H54 (cell line): ENCODE measurements around the gene C22orf39.
"Not testable (repeated sequence)": the region's sequence is repeated elsewhere in the genome, so short reads cannot be mapped to it uniquely, and the experiment has no call there.

Experiments
- DNase-seq: peaks from one replicate; pipeline ENCODE4 v3.0.0; 2011; ENCODE audit warnings: low spot score, mixed read lengths; ENCODE audit not compliant: insufficient read length
- FAIRE-seq: peaks from 3 replicates; lab custom pipeline; 2011; peaks lifted over from hg19 to GRCh38; lab: Jason Lieb, UNC
- POLR2A ChIP-seq: IDR thresholded peaks from 2 replicates; pipeline ENCODE4 v1.6.1; 2011; ENCODE audit warnings: low read depth, mild to moderate bottlenecking, low read length

Gene C22orf39

GRCh38 chr22:19438298-19438697 is 9.2 kb downstream of the C22orf39 start:
- FAIRE-seq (no peak), DNase-seq (no peak)
- no peak for TF ChIP-seq POLR2A

- FAIRE-seq, DNase-seq: not testable (repeated sequence)
These were observed 10.9 kb downstream of the C22orf39 start for GRCh38 chr22:19436444-19437161.

GRCh38 chr22:19434829-19435580 is 12.5 kb downstream of the C22orf39 start:
- TF ChIP-seq POLR2A, result no peak
- no peak for FAIRE-seq
- DNase-seq, result no peak

- no peak for TF ChIP-seq POLR2A
- DNase-seq (no peak), FAIRE-seq (no peak)
These were observed 13.1 kb downstream of the C22orf39 start for GRCh38 chr22:19434401-19434800.

GRCh38 chr22:19432133-19432851 is 15.2 kb downstream of the C22orf39 start, which contains the start of gene MRPL40:
Gene MRPL40 (plus strand): TSS chr22:19432545. CDS start chr22:19432555, 10 bp downstream.
- peak; percentile 78 for TF ChIP-seq POLR2A
- DNase-seq (peak; percentile 68), FAIRE-seq (peak; percentile 53)

GRCh38 chr22:19431649-19432132 is 15.8 kb downstream of the C22orf39 start, which contains the start of gene HIRA:
Gene HIRA (minus strand): TSS chr22:19431733. CDS start chr22:19431476, 257 bp downstream.
- DNase-seq (peak; percentile 47), FAIRE-seq (no peak)
- peak; percentile 51 for TF ChIP-seq POLR2A

GRCh38 chr22:19430890-19431541 is 16.5 kb downstream of the C22orf39 start:
- no peak for FAIRE-seq
- no peak for TF ChIP-seq POLR2A
- no peak for DNase-seq

- DNase-seq (peak; percentile 25), FAIRE-seq (no peak)
- no peak for TF ChIP-seq POLR2A
These were observed 17.3 kb downstream of the C22orf39 start for GRCh38 chr22:19429950-19430889.

- no peak for FAIRE-seq
- no peak for TF ChIP-seq POLR2A
- no peak for DNase-seq
These were observed 23.4 kb downstream of the C22orf39 start for GRCh38 chr22:19424186-19424500.

- no peak for TF ChIP-seq POLR2A
- no peak for DNase-seq
- no peak for FAIRE-seq
These were observed 24.8 kb downstream of the C22orf39 start for GRCh38 chr22:19422440-19423301.

- FAIRE-seq, result no peak
These were observed 27.2 kb downstream of the C22orf39 start for GRCh38 chr22:19420321-19420720.

More at GRCh38 chr22:19420321-19420720, 27.2 kb downstream of the C22orf39 start:
- no peak for TF ChIP-seq POLR2A
- DNase-seq, result no peak
